ENCODE data around the gene PSMC2.

The PSMC2 gene

DNA sequence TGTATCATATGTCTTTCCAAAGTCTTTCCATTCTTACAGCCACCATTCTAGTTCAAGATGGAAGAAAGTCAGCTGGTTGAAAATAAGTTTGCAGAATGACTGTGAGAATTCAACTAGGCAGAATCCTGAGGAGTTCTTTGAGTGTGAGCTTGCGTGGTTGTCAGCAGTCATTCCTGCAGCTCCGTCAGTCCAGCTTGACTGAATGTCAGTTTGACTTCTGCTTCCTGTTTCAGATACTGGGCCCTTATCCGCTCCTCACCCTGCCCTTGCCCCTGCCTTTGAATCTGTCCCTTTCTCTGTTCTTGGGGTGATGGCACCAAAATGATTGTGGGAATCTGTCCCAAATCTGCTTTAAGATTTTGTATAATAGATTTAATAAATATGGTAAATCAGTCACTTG, 70.8 kb downstream of the PSMC2 start:
- Mint-ChIP-seq H3K4me1 (no peaks in the 10 kb centered on the region), H3K27ac (no peak overlapping the region), H3K4me3 (no peak overlapping the region), H3K36me3 (ENCODE audit: low read depth) (no peaks in the 10 kb centered on the region), H3K9me3 (peaks cover 6% of the 10 kb centered on the region), H3K27me3 (ENCODE audit: low read depth, poor library complexity) (peaks cover 22% of the 10 kb centered on the region)
- no peak for TF ChIP-seq CTCF (IDR thresholded peaks at IDR 0.05)
- no peak for DNase-seq

All from nephron progenitor cell (in vitro differentiated cells).